ENCODE data around the gene CD96. TPM values are rescaled to one million over a fixed set of nuclear protein-coding genes. Genes with fewer than 3 reads are reported as not detected.

CD96 gene
- total and polyA plus RNA-seq, 7 donors, result under 0.01 to 8.2 (median 1.2) TPM; not detected in 1

GRCh38 chr3:111577798-111578685, 36.0 kb downstream of the CD96 start:
- WGBS, 2 donors, result 80 to 84% methylated on average over 4 of the region's 4 CpGs

GRCh38 chr3:111578867-111579266, 36.9 kb downstream of the CD96 start:
- Histone ChIP-seq H3K27ac (no peak overlapping the region), H3K4me3 (no peak overlapping the region), H3K9me3 (no peaks in the 10 kb centered on the region), H3K4me1 (peaks cover 0 to 5% (median 2%) of the 10 kb centered on the region in 4 donors), H3K27me3 (no peaks in the 10 kb centered on the region), H3K36me3 (no peaks in the 10 kb centered on the region)
- TF ChIP-seq CTCF (IDR thresholded peaks at IDR 0.05) (no peak), POLR2A (IDR thresholded peaks at IDR 0.05) (no peak), EP300 (IDR thresholded peaks at IDR 0.05) (no peak), POLR2AphosphoS5 (IDR thresholded peaks at IDR 0.05) (no peak)
- DNase-seq, result no peak
- intact Hi-C loops (cut with DNase I), result no loop called here
- WGBS, 2 donors, result 95 to 96% methylated on average over 4 of the region's 4 CpGs

More at GRCh38 chr3:111577798-111578685, 36.0 kb downstream of the CD96 start:
- Histone ChIP-seq H3K27me3 (no peaks in the 10 kb centered on the region), H3K36me3 (no peaks in the 10 kb centered on the region), H3K4me1 (peaks cover 0 to 5% (median 2%) of the 10 kb centered on the region in 4 donors), H3K27ac (no peak overlapping the region), H3K4me3 (no peak overlapping the region), H3K9me3 (no peaks in the 10 kb centered on the region)
- intact Hi-C loops (cut with DNase I), result no loop called here
- DNase-seq, result no peak
- TF ChIP-seq POLR2AphosphoS5 (IDR thresholded peaks at IDR 0.05) (no peak), POLR2A (IDR thresholded peaks at IDR 0.05) (no peak), EP300 (IDR thresholded peaks at IDR 0.05) (no peak), CTCF (IDR thresholded peaks at IDR 0.05) (no peak)

GRCh38 chr3:111579495-111579894, 37.5 kb downstream of the CD96 start:
- DNase-seq, result no peak
- H3K4me3 ChIP-seq, result no peak overlapping the region
- WGBS, 2 donors, result 92% methylated on average over 5 of the region's 5 CpGs
- H3K36me3 ChIP-seq, result no peaks in the 10 kb centered on the region
- no peaks in the 10 kb centered on the region for H3K27me3 ChIP-seq
- no peak for TF ChIP-seq EP300 (IDR thresholded peaks at IDR 0.05)
- no peak for TF ChIP-seq CTCF (IDR thresholded peaks at IDR 0.05)
- peaks cover 0 to 5% (median 2%) of the 10 kb centered on the region in 4 donors for H3K4me1 ChIP-seq
- no peaks in the 10 kb centered on the region for H3K9me3 ChIP-seq
- H3K27ac ChIP-seq, result no peak overlapping the region
- intact Hi-C loops (cut with DNase I), result no loop called here

- Histone ChIP-seq H3K4me3 (no peak overlapping the region), H3K27ac (no peak overlapping the region), H3K4me1 (peaks cover 0 to 5% (median 2%) of the 10 kb centered on the region in 4 donors), H3K9me3 (no peaks in the 10 kb centered on the region), H3K27me3 (no peaks in the 10 kb centered on the region), H3K36me3 (no peaks in the 10 kb centered on the region)
- intact Hi-C loops (cut with DNase I), result no loop called here
- no peak for DNase-seq
- no peak for TF ChIP-seq CTCF (IDR thresholded peaks at IDR 0.05)
- TF ChIP-seq POLR2AphosphoS5 (IDR thresholded peaks at IDR 0.05), result no peak
- TF ChIP-seq EP300 (IDR thresholded peaks at IDR 0.05), result no peak
- no peak for TF ChIP-seq POLR2A (IDR thresholded peaks at IDR 0.05)
- 93 to 95% methylated on average over 2 of the region's 2 CpGs for WGBS, 2 donors
Observed at GRCh38 chr3:111581403-111582119, 39.6 kb downstream of the CD96 start.
